Measurements from ENCODE around the gene TUBB4A. TPM values are rescaled to one million over a fixed set of nuclear protein-coding genes. Genes with fewer than 3 reads are reported as not detected.

TUBB4A gene
- total and polyA plus RNA-seq, 10 of the 15 experiments (the other 5 are each of a cell fraction or from before 2014, with no cell fraction given) = 0.29 to 22.4 (median 3.8) TPM

- TF ChIP-seq IRF5 (IDR thresholded peaks at IDR 0.05; ENCODE audit: borderline replicate concordance) (no peak), EZH2 (IDR thresholded peaks at IDR 0.05; ENCODE audit: borderline replicate concordance, control insufficient read depth, low read depth, low read length) (no peak), SPI1 (IDR thresholded peaks at IDR 0.05; ENCODE audit: borderline replicate concordance, insufficient read depth, low read depth, low read length) (peak; percentile 76; the same call in 1 of the 2 replicates), TAF1 (IDR thresholded peaks at IDR 0.05; ENCODE audit: borderline replicate concordance, low read depth, low read length) (no peak), KLF5 (IDR thresholded peaks at IDR 0.05; ENCODE audit: partially characterized antibody) (no peak), IKZF2 (IDR thresholded peaks at IDR 0.05) (peak; percentile 21 to 61; a peak in 3 of 4 replicates), CEBPB (IDR thresholded peaks at IDR 0.05; ENCODE audit: borderline replicate concordance in 1 of 2, low read depth in 2 of 2, low read length in 2 of 2) (no peak), BCL3 (IDR thresholded peaks at IDR 0.05; ENCODE audit: borderline replicate concordance, insufficient read depth, low read depth, low read length, poor library complexity, severe bottlenecking) (no peak), E4F1 (IDR thresholded peaks at IDR 0.05; ENCODE audit: borderline replicate concordance, partially characterized antibody) (peak; percentile 12), YY1 (IDR thresholded peaks at IDR 0.05; ENCODE audit: low read depth, low read length) (no peak)
Observed at GRCh38 chr19:6516018-6516658, 14.0 kb upstream of the TUBB4A start (continued).

Measured in GM12878 (cell line).